ENCODE measurements around the gene DCST2. TPM values are rescaled to one million over a fixed set of nuclear protein-coding genes. Genes with fewer than 3 reads are reported as not detected.

The DCST2 gene
- polyA plus RNA-seq, 1 of the 3 experiments (the other 2 are of a cell fraction): 0.76 TPM

- Histone ChIP-seq H3K9me3 (no peaks in the 10 kb centered on the region), H3K9ac (peak overlapping the region; percentile 88), H4K20me1 (ENCODE audit: insufficient read depth) (peaks cover 10% of the 10 kb centered on the region; the same call in 1 of the 2 replicates), H3K27me3 (ENCODE audit: insufficient read depth) (no peaks in the 10 kb centered on the region), H2AFZ (ENCODE audit: low read depth) (no peak overlapping the region), H3K27ac (ENCODE audit: low read depth in 2 of 2, low read length in 1 of 2) (peak overlapping the region; percentile 97 to 99), H3K9me2 (no peaks in the 10 kb centered on the region), H3K79me2 (ENCODE audit: insufficient read depth) (peaks cover 70% of the 10 kb centered on the region), H3K4me2 (peak overlapping the region; percentile 98), H3F3A (replicated peaks; ENCODE audit: insufficient read depth) (peaks cover 36% of the 10 kb centered on the region), H3K4me3 (ENCODE audit: low read depth in 2 of 2, low read length in 1 of 2) (peak overlapping the region; percentile 67 to 79), H3K4me1 (ENCODE audit: control insufficient read depth in 1 of 2, insufficient read depth in 2 of 2, low read depth in 1 of 2, low read length in 1 of 2) (peaks cover 27 to 61% of the 10 kb centered on the region in 2 experiments), H3K36me3 (replicated peaks in 1 of 2; ENCODE audit: control insufficient read depth in 1 of 2, insufficient read depth in 2 of 2, low read length in 1 of 2) (peaks cover 3 to 10% of the 10 kb centered on the region in 2 experiments)
- POLR2A ChIA-PET: interaction anchor here (0.7 to 3.1 kb wide), 7 partner anchors 9 to 26 kb away, joined by 3 to 13 read pairs (median 3); partner anchors contain the start of genes FLAD1, LENEP, PBXIP1 and PYGO2
- WGBS (ENCODE audit: low lambda C conversion rate): 5% methylated on average over 37 of the region's 37 CpGs
- CTCF ChIA-PET: interaction anchor here (1.0 to 37.5 kb wide), 10 partner anchors 9 to 494 kb away, joined by 3 to 640 read pairs (median 6); partner anchors contain the start of genes FLAD1, LENEP and ZBTB7B
- peak; percentile 75 for DNase-seq
- TF ChIP-seq, protein P1, sequence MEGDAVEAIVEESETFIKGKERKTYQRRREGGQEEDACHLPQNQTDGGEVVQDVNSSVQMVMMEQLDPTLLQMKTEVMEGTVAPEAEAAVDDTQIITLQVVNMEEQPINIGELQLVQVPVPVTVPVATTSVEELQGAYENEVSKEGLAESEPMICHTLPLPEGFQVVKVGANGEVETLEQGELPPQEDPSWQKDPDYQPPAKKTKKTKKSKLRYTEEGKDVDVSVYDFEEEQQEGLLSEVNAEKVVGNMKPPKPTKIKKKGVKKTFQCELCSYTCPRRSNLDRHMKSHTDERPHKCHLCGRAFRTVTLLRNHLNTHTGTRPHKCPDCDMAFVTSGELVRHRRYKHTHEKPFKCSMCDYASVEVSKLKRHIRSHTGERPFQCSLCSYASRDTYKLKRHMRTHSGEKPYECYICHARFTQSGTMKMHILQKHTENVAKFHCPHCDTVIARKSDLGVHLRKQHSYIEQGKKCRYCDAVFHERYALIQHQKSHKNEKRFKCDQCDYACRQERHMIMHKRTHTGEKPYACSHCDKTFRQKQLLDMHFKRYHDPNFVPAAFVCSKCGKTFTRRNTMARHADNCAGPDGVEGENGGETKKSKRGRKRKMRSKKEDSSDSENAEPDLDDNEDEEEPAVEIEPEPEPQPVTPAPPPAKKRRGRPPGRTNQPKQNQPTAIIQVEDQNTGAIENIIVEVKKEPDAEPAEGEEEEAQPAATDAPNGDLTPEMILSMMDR (IDR thresholded peaks at IDR 0.05): no peak; the same call in 1 of the 2 replicates
- TF ChIP-seq RFX5 (IDR thresholded peaks at IDR 0.05; ENCODE audit: low read length) (no peak), TEAD4 (IDR thresholded peaks at IDR 0.05; ENCODE audit: borderline replicate concordance, insufficient read depth) (no peak), MEF2A (IDR thresholded peaks at IDR 0.05; ENCODE audit: borderline replicate concordance, low read depth) (no peak), RAD21 (IDR thresholded peaks at IDR 0.05; ENCODE audit: low read length) (peak; percentile 33), MXI1 (IDR thresholded peaks at IDR 0.05; ENCODE audit: low read depth, low read length) (peak; percentile 37; the same call in 1 of the 2 replicates), ELF1 (IDR thresholded peaks at IDR 0.05) (no peak), RCOR1 (IDR thresholded peaks at IDR 0.05; ENCODE audit: low read length) (peak; percentile 14; the same call in 1 of the 2 replicates), CHD2 (IDR thresholded peaks at IDR 0.05; ENCODE audit: low read length, partially characterized antibody) (no peak), JUND (IDR thresholded peaks at IDR 0.05) (no peak), IRF3 (IDR thresholded peaks at IDR 0.05; ENCODE audit: low read depth, low read length) (no peak), EP300 (IDR thresholded peaks at IDR 0.05; ENCODE audit: borderline replicate concordance in 1 of 2, low read depth in 1 of 2, low read length in 1 of 2) (no peak; a peak in 1 of 4 replicates), NFIC (IDR thresholded peaks at IDR 0.05; ENCODE audit: borderline replicate concordance) (no peak), FOSL2 (IDR thresholded peaks at IDR 0.05; ENCODE audit: borderline replicate concordance, low read depth) (no peak), SIN3A (IDR thresholded peaks at IDR 0.05; ENCODE audit: borderline replicate concordance, low read depth, low read length) (no peak; the same call in 1 of the 2 replicates), SMC3 (IDR thresholded peaks at IDR 0.05; ENCODE audit: low read depth, low read length) (no peak), RXRA (IDR thresholded peaks at IDR 0.05; ENCODE audit: borderline replicate concordance, low read depth) (0 out of 2 replicates have a peak, but pooled peaks have one; percentile 32), EZH2phosphoT487 (IDR thresholded peaks at IDR 0.05; ENCODE audit: borderline replicate concordance, low read depth) (no peak), GABPA (IDR thresholded peaks at IDR 0.05; ENCODE audit: low read depth) (no peak), REST (IDR thresholded peaks at IDR 0.05; ENCODE audit: low read depth, low read length) (no peak), TCF12 (IDR thresholded peaks at IDR 0.05) (no peak), USF2 (IDR thresholded peaks at IDR 0.05; ENCODE audit: borderline replicate concordance, low read depth, low read length) (no peak)
- TF ChIP-seq, protein P2, sequence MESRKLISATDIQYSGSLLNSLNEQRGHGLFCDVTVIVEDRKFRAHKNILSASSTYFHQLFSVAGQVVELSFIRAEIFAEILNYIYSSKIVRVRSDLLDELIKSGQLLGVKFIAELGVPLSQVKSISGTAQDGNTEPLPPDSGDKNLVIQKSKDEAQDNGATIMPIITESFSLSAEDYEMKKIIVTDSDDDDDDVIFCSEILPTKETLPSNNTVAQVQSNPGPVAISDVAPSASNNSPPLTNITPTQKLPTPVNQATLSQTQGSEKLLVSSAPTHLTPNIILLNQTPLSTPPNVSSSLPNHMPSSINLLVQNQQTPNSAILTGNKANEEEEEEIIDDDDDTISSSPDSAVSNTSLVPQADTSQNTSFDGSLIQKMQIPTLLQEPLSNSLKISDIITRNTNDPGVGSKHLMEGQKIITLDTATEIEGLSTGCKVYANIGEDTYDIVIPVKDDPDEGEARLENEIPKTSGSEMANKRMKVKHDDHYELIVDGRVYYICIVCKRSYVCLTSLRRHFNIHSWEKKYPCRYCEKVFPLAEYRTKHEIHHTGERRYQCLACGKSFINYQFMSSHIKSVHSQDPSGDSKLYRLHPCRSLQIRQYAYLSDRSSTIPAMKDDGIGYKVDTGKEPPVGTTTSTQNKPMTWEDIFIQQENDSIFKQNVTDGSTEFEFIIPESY (IDR thresholded peaks at IDR 0.05; ENCODE audit: borderline replicate concordance, low read depth): no peak
Observed at GRCh38 chr1:154973344-154974101, 60.1 kb downstream of the DCST2 start.
